GM21528 (cell line): ENCODE data around the gene CDH20.
A peak's percentile ranks its signal among the peaks of the same experiment; 100 is the strongest.

Experiments
- ATAC-seq: cut with Tn5 transposase; IDR thresholded peaks from one replicate; pipeline ENCODE4 v1.9.1; 2021; ENCODE audit warnings: mild to moderate bottlenecking, moderate library complexity; ENCODE audit not compliant: unreplicated experiment, low FRiP score

Gene CDH20

DNA sequence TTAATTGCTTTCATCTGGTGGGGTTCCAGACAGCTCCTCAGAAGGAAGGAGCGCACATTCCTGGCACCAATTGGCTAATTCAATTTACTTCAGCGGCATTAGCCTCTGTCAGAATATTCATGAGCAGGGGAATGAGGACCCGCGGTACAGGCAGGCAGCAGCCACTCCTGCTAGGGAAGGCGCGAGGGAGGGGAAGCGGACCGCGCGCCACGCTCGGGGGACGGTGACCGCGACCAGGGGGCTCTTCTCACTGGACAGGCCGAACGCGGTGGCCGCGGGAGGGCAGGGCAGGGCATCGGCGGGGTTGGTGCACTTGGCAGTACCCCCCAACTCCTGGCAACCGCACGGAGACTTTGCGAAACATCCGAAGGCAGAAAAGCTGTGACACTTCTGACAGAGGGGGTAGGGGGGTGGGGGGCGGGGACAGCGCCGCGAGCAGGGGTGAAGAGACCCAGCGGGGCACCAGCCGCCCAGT is at the start of gene CDH20:
Gene CDH20 (plus strand): TSS at position 160 of the 475 bp plus-strand sequence.
- no peak for ATAC-seq

DNA sequence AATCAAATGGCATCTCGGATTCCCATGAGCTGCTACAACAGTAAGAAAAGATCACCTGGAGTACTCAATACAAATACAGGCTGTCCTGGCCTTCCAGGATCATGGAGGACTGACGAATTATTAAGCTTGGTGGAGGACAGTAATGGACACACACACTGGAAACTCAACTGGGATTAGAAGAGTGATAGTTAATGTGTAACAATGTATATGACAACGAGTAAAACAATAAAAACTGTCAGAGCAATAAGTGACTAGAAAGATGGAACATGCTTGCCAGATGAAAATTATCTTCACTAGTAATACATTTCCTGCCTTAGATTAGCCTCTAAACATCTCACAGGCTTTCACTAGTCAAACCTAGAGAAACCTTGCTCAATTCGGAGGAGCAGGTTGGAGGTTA is 49.2 kb upstream of the CDH20 start:
- no peak for ATAC-seq

DNA sequence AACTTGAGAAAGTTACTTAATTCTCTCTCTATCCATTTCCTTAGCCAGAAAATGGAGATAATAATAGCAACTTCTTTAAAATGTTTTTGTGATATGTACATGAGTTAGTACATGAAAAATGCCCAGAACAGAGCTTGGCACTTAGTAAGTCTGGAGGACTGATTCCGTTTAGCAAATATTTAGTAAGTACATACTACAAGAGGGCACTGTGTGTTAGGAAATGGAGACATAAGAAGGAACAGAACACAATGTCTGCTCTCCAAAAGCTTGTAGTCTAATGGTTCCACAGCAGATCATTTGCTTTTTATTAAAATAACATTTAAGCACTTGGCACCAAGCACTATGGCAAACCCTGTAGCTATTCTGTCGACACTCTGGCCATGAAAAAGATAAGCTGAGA is 47.5 kb upstream of the CDH20 start:
- ATAC-seq, result no peak

- ATAC-seq, result no peak
Observed at GRCh38 chr18:61286867-61287266, 46.4 kb upstream of the CDH20 start.

DNA sequence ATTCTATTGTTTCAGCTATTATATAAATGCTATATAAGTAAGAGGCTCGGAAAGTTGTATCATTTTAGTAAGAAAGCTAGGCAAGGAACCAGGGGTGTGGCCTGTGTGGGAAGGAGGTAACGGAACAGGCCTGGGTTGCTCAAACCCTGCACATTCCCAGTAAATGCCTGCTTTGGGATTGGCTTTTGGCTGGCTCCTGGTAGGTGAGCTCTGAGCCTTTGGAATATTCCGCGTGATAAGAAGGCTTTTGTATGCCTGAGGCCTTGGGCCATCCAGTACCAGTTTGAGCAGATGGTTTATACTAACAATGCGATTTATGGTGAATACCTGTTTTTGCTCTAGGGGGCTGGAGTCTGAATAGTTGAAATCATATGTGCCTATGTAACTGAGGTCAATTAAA is 42.6 kb upstream of the CDH20 start:
- no peak for ATAC-seq

- ATAC-seq, result no peak
Observed at GRCh38 chr18:61292280-61293035, 40.8 kb upstream of the CDH20 start.

DNA sequence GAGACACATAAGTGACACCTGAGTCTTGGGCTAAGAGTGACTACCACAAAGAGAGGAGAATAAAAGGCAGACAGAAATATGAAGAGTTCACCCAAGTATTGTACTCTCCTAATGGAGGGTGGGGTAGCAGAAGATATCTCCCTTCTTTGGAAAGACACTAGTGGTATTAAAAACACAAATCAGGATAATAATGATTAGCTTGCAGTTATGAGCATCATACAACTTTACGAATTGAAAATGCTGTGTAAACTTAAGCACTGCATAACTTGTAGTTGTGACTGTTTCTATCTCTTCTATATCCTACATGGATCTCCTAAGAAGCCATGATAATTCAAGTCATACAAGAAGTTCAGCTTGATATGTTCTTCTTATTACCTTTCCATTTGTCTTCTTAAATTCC is 38.1 kb upstream of the CDH20 start:
- ATAC-seq, result no peak

- ATAC-seq, result no peak
Observed at GRCh38 chr18:61308004-61308403, 25.2 kb upstream of the CDH20 start.

DNA sequence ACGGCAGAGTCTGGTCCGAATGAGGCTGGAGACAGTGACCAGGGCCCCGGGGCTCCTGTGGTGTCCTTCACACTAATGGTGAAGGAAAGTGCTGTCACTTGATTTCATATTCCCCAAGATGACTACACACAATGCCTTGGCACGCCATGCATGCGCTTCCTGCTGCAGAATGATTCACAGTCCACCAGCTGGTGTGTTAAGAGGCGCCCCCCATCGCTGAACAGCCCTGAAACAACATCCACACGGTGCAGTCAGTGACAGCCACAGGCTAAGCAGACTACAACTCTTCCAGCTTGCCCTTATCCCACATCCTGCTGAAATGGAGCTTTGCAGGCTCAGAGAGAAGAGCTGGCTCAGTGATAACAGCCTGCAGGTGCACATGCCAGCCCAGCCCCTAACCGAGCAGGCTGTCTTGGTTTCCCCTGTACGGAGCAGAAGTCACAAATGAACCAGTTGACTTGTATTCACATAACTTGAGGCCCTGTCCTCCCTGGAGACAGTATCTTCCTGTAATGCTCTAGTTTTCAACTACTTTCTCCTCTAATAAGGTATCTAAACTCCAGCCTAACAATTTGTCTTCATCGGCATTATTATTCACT is 24.3 kb upstream of the CDH20 start:
- ATAC-seq, result no peak

DNA sequence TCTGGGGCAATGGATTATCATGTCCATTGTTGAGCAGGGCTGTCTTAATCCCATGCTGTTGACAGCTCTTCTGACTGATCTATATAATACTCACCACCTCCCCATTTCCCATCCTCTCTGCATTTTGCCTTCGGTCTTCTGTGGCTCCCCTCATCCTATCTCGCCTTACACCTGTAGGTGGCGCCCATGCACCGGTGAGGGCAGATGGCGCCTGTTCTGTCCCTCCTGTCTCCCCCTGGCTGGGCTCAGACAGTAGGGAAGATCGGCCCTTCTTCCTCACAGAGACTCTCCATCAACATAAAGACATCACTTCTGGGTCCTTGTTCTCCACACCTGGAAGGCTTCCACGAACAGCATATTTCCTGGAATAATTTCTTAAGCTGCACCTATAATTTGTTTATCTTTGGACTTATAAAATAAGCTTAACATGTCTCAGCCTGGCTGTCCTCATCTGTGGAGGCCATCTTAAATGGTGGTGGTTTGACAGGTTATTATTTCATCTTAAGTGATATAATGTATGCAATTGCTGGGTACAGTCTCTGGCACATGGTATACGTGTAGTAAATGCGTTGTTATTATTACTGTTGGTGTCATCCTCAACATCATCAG is 10.9 kb upstream of the CDH20 start:
- peak; percentile 93 for ATAC-seq

DNA sequence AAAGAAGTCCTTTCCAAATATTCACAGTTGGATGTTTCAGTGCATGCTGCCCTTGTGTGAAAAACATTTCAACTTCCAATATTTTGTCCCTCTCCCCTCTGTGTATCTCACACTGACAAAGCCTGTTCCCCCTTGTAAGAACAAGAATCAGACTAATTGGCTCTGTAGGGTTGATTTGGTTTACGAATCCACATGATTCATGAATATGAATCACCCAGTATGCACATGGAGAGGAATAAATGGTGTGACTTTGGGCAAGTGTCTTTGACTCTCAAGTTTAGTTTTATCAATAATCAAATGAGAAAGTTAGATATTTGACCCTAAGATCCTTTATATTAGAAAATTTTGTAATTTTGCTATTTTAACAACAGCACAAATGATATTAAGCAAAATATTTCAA is 9.3 kb upstream of the CDH20 start:
- ATAC-seq, result no peak

GRCh38 chr18:61326407-61326806 is 6.8 kb upstream of the CDH20 start:
- ATAC-seq, result no peak

DNA sequence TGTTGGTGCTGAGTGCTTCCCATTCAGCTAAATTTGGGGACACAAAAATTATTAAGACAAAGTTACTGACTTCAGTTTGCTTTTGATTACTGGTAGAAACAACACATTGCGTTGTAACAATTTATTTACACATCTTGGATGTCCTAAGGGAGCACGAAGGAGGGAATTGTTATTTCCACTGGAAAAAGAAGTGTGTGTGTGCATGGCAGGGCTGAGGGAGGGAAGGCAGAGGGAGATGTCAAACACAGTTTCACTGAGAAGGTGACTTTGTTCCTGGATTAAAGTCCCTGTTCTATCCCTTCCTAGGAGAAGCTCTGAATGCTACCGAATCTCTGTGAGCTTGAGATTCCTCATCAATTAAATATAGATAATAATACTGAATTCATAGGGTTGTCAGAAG is 3.8 kb upstream of the CDH20 start:
- no peak for ATAC-seq

DNA sequence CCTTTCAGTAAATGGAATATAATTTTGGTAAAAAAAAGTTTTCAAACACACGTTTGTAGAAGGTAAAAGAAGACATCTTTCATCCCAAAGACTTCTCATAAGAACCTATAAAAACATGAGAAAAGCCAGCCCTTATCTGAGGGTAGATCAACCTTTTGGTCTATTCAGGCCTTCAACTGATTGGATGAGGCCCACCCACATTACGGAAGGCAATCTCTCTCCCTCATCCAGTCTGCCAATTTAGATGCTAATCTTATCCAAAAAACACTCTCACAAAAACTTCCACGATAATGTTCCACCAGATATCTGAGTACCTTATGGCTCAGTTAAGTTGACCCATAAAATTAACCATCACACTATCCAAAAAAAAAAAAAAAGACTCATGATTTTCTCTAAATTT is 2.2 kb upstream of the CDH20 start:
- no peak for ATAC-seq

GRCh38 chr18:61333746-61334490 is 688 bp downstream of the CDH20 start:
- ATAC-seq, result no peak

GRCh38 chr18:61334491-61334850 is 1.2 kb downstream of the CDH20 start:
- ATAC-seq, result no peak

DNA sequence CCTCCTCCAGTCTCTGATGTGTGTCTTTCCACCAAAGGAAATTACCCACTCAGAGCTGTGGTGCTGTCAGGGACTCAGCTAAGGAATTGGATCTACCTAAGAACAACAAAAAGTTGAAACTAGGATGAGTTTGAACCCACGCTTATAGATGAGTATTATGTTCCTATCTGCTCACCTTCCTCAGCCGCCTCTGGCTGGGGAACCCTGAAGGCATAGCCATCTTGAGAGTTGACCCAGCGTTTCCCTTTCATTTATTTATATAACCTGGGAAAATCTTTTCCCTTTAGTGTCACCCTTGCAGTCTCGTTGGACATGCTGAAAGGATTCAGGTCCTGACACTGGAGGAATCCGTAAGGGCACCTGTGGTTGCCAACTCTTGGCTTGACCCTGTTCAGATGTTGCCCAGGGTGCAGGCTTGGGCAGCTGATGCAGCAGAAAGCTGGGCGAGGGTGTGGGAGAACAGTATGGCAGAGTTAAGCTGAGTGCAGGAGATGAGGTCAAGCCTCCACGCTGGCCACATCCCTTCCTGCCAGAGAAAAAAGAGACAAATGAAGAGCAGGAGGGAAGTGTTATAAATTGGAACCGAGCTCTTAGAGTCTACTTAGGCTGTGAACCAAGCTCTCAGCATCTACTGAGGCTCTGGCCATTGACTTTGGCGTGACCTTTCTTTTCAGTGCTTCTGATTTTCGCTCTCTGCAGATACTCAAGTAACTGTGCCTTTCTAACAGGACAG is 1.9 kb downstream of the CDH20 start:
- ATAC-seq, result no peak

DNA sequence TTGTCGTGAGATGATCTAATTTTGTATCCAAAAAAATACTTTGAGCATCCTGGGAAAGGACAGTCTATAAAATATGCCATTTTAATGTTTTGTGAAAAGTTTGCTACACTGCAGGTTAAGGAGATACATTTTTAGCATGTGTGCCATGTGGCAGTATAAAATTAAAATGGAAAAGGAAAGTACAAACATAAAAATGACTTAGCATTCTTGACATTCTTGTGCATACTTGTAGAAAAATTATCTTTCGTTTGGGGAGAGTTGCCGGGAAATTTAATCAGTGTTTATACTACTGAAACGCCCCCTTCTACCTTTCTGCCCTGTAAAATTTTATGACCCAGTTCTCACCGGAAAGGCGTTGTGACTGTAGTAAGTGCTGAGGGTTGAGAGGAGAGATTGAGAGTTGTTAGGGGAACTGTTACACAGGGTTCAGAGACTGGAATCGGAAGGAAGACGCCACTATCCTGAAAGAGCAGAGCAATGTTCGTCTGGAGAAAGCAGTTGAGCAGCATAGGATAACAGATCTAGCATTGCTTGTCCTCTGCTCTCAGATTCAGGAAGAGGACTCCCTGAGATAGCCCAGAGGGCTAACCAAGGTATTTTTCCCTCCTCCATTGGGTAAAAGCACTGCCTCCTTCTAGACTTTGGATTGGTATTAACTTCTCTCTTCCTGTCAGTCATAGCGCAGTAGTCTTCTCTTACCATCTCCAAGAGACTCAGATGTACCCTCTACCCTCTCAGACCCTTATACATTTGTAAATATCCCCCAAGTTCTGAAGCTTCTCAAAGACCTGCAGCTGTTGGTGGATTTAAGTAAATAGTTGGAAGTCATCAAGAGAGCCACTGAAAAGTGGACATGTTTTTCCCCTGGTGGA is 2.7 kb downstream of the CDH20 start:
- ATAC-seq, result no peak

DNA sequence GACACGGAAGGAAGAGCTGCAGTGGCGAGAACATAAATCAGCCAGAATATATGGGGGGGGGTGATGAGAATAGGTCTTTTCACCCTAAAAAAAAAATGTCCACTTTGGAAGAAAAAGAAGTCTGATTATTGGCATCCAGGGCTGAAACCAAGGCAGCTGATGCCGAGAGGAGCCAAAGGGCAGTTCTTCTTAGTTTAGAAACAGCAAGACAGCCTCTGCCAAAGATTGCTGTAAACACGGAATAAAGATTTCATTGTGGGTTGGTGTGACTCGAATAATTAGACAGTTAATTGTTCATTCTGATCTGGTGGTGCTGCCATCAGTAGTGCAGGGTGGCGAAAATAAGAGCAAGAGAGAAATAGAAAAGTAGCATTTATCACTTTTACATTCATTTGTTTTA is 3.5 kb downstream of the CDH20 start:
- ATAC-seq, result no peak

DNA sequence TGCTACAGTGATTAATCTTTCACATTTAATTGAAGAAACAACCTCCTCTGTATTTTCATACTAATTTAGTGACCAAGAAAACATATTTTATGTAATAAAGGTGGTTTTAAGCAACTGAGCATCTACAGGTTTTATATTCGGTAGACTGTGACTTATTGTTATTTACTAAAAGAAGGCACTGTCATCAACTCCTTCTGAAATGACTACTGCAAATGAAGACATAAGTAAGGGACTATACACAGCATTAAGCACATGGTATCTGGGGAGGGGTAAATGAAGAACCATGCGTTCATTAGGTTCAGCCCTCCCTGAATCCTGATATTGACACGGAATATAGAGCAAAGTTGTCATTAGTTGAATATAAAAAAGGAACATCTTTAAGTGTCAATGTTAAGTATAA is 4.3 kb downstream of the CDH20 start:
- no peak for ATAC-seq
